GM20431 (cell line): ENCODE data around the gene MFN1.

Source experiments
- in situ Hi-C: fragments of 300-500 bp; cut with MseI, MboI; formaldehyde crosslinking; loops from one replicate; pipeline ENCODE4 v1.15.0; 2020; ENCODE audit warnings: low sequenced_read_pairs; ENCODE audit not compliant: unreplicated experiment

MFN1 gene

GRCh38 chr3:179347345-179348194 lies at the start of gene MFN1:
TSS of gene MFN1 (plus strand) at chr3:179347709. CDS start at chr3:179348852, 1,143 bp downstream.
- in situ Hi-C loops, result no loop called here

GRCh38 chr3:179297971-179298725 lies 49.4 kb upstream of the MFN1 start:
- in situ Hi-C loops, result no loop called here

- in situ Hi-C loops, result no loop called here
Observed at GRCh38 chr3:179299316-179299715, 48.2 kb upstream of the MFN1 start.

GRCh38 chr3:179299999-179300613 lies 47.4 kb upstream of the MFN1 start:
- in situ Hi-C loops, result loop anchor here (25.0 kb wide), 1 partner anchor 163 kb away; the partner anchor contains the start of gene PIK3CA

GRCh38 chr3:179301645-179302044 lies 45.9 kb upstream of the MFN1 start:
- in situ Hi-C loops, result loop anchor here (25.0 kb wide), 1 partner anchor 164 kb away; the partner anchor contains the start of gene PIK3CA

- in situ Hi-C loops, result loop anchor here (25.0 kb wide), 1 partner anchor 165 kb away; the partner anchor contains the start of gene PIK3CA
Observed at GRCh38 chr3:179302111-179302510, 45.4 kb upstream of the MFN1 start.

GRCh38 chr3:179304605-179305004 lies 42.9 kb upstream of the MFN1 start:
- in situ Hi-C loops, result loop anchor here (25.0 kb wide), 1 partner anchor 167 kb away; the partner anchor contains the start of gene PIK3CA

GRCh38 chr3:179307362-179307761 lies 40.1 kb upstream of the MFN1 start:
- in situ Hi-C loops, result loop anchor here (25.0 kb wide), 1 partner anchor 170 kb away; the partner anchor contains the start of gene PIK3CA

GRCh38 chr3:179308001-179308400 lies 39.5 kb upstream of the MFN1 start:
- in situ Hi-C loops, result loop anchor here (25.0 kb wide), 1 partner anchor 171 kb away; the partner anchor contains the start of gene PIK3CA

GRCh38 chr3:179309225-179310078 lies 38.1 kb upstream of the MFN1 start:
- in situ Hi-C loops, result loop anchor here (10.0 to 25.0 kb wide), 2 partner anchors 172 to 295 kb away; partner anchors contain the start of gene PIK3CA

GRCh38 chr3:179318876-179319275 lies 28.6 kb upstream of the MFN1 start:
- in situ Hi-C loops, result loop anchor here (10.0 to 25.0 kb wide), 2 partner anchors 182 to 304 kb away; partner anchors contain the start of gene PIK3CA

GRCh38 chr3:179321668-179322285 lies 25.7 kb upstream of the MFN1 start:
- in situ Hi-C loops, result loop anchor here (25.0 kb wide), 1 partner anchor 184 kb away; the partner anchor contains the start of gene PIK3CA

GRCh38 chr3:179322286-179323196 lies 25.0 kb upstream of the MFN1 start, which contains the start of gene ZNF639:
TSS of gene ZNF639 (plus strand) at chr3:179323031. CDS start at chr3:179328294, 5,263 bp downstream.
- in situ Hi-C loops, result loop anchor here (25.0 kb wide), 1 partner anchor 185 kb away; the partner anchor contains the start of gene PIK3CA

GRCh38 chr3:179323197-179324110 lies 24.1 kb upstream of the MFN1 start:
- in situ Hi-C loops, result loop anchor here (25.0 kb wide), 1 partner anchor 186 kb away; the partner anchor contains the start of gene PIK3CA

- in situ Hi-C loops, result loop anchor here (25.0 kb wide), 1 partner anchor 187 kb away; the partner anchor contains the start of gene PIK3CA
Observed at GRCh38 chr3:179324270-179324754, 23.2 kb upstream of the MFN1 start.

- in situ Hi-C loops, result no loop called here
Observed at GRCh38 chr3:179330438-179330837, 17.1 kb upstream of the MFN1 start.
